Measurements from ENCODE around the gene CCDC85B.

DNA sequence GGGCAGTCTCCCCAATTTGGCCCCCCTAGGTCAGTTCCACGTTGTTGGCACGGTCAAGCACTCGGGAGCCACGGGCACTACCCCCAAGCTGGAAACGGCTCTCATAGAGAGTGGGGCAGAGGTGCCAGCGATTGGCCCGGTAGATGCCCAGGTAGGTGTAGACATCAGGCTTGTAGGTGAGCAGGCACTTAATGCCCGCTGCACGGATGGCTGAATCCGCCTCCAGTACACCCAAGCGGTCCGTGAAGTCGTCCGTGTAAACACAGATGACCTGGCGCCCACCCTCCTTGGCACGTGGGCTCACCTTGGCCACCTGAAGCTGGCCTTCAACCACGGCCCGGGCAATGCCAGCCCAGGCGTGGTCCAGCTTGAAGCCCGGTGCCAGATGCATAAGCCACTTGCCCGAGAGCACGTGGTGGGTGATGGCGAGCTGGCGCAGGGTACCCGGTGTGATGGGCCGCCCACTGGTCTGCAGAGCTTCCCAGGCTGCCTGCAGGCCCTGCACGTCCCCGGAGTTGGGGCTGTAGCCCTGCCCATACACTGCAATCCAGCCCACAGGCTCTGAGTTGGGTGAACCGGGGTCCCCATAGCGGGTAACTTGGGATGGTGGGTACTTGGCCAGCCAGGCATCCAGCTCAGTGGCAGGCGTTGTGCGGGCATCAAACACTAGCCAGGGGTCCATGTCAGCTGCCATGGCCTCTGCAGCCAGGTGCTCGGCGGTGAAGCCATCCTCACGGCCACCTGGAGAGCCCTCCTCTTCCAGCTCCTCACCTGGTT lies 27.1 kb downstream of the CCDC85B start:
- TF ChIP-seq, protein P1, sequence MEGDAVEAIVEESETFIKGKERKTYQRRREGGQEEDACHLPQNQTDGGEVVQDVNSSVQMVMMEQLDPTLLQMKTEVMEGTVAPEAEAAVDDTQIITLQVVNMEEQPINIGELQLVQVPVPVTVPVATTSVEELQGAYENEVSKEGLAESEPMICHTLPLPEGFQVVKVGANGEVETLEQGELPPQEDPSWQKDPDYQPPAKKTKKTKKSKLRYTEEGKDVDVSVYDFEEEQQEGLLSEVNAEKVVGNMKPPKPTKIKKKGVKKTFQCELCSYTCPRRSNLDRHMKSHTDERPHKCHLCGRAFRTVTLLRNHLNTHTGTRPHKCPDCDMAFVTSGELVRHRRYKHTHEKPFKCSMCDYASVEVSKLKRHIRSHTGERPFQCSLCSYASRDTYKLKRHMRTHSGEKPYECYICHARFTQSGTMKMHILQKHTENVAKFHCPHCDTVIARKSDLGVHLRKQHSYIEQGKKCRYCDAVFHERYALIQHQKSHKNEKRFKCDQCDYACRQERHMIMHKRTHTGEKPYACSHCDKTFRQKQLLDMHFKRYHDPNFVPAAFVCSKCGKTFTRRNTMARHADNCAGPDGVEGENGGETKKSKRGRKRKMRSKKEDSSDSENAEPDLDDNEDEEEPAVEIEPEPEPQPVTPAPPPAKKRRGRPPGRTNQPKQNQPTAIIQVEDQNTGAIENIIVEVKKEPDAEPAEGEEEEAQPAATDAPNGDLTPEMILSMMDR (IDR thresholded peaks at IDR 0.05): no peak
- TF ChIP-seq POLR2A (IDR thresholded peaks at IDR 0.05): no peak

All from esophagus squamous epithelium (tissue), 4 donors.